ENCODE data around the gene NFATC3.

DNA sequence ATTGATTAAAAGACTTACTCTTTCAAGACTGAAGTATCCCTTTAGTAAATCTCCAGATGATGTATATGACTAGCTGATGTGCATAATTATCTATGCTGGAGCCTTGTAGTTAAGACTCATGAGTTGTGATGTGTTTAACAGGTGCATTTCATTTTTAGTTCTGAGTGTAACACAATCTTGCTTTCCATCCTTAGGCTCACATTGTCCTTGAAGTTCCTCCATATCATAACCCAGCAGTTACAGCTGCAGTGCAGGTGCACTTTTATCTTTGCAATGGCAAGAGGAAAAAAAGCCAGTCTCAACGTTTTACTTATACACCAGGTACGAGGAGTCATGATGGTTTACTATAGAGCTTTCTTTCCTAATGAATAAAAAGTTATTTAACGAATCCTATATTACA, 97.9 kb downstream of the NFATC3 start:
- TF ChIP-seq POLR2A (IDR thresholded peaks at IDR 0.05) (no peak), CTCF (IDR thresholded peaks at IDR 0.05) (no peak)

All from body of pancreas (tissue), 4 donors.